Motor neuron (in vitro differentiated cells): ENCODE measurements around the gene SH3BGRL3. TPM values are rescaled to one million over a fixed set of nuclear protein-coding genes. Genes with fewer than 3 reads are reported as not detected.
"Not testable (repeated sequence)": the region's sequence is repeated elsewhere in the genome, so short reads cannot be mapped to it uniquely, and the experiment has no call there.

Experiments
- ATAC-seq, 8 experiments: fragments of 200-7000 bp; cut with Tn5 transposase; replicated peaks in 6 of 8; 2 replicates each; pipeline ENCODE4 v1.8.0; 2021; ENCODE audit warnings: mild to moderate bottlenecking in 8 of 8, moderate library complexity in 8 of 8
- H3K27ac ChIP-seq, 2 donors: fragments of 250-450 bp; sonication (Bioruptor Pico); 2 replicates each; pipeline ENCODE4 v1.9.0; 2021; ENCODE audit warnings: antibody characterized with exemption in 2 of 2, mild to moderate bottlenecking in 2 of 2, moderate library complexity in 1 of 2
- H3K4me1 ChIP-seq, 2 donors: fragments of 250-450 bp; sonication (Bioruptor Pico); replicated peaks in 1 of 2; 2 replicates each; pipeline ENCODE4 v1.6.1; 2021; ENCODE audit warnings: antibody characterized with exemption in 2 of 2, mild to moderate bottlenecking in 2 of 2, moderate library complexity in 1 of 2
- H3K4me3 ChIP-seq, 5 donors: fragments of 250-450 bp; sonication (Bioruptor Pico); 2 replicates each; pipeline ENCODE4 v1.9.0; 2021; ENCODE audit warnings: antibody characterized with exemption in 5 of 5, mild to moderate bottlenecking in 5 of 5, moderate library complexity in 4 of 5
- WGBS, 10 experiments: fragments of 450-650 bp; shearing (Covaris generic); methylation state at CpG; one replicate each; pipeline ENCODE4 v1.0.0; 2022; 5-methylcytosine and 5-hydroxymethylcytosine counted together
- in situ Hi-C, 9 experiments: fragments of 400-800 bp; cut with MboI; loops; one replicate each; pipeline ENCODE4 v1.15.0; 2021; ENCODE audit warnings: low sequenced_read_pairs in 9 of 9, low pct_unique_long_range_greater_than_20kb in 2 of 9; ENCODE audit not compliant: unreplicated experiment in 9 of 9
- total RNA-seq, 8 experiments: library from RNA; unstranded; fragments of 300-600 nt; gene quantifications; 2 replicates each; pipeline versions ENCODE4 v1.2.3 to v1.2.4, GENCODE V29; 2022

Gene SH3BGRL3
- total RNA-seq, 8 experiments from 2014 or later = 34.1 to 125 (median 45.5) TPM

- Histone ChIP-seq H3K4me3 (no peak overlapping the region), H3K27ac (no peak overlapping the region), H3K4me1 (peaks cover 8 to 17% of the 10 kb centered on the region in 2 donors)
- ATAC-seq = peak in 1 of 8 experiments; percentile 4
- WGBS, 10 experiments = 20 to 100% (median 90%) methylated on average over 1 to 5 of the region's 5 CpGs; no CpG with 5 or more reads in 3 of the 10 experiments
- in situ Hi-C loops = loop anchor here in 1 of 9 experiments (25.0 kb wide), 1 partner anchor 99 kb away; no protein-coding TSS in a partner anchor
These were observed 8.5 kb downstream of the SH3BGRL3 start for GRCh38 chr1:26288311-26288941.

DNA sequence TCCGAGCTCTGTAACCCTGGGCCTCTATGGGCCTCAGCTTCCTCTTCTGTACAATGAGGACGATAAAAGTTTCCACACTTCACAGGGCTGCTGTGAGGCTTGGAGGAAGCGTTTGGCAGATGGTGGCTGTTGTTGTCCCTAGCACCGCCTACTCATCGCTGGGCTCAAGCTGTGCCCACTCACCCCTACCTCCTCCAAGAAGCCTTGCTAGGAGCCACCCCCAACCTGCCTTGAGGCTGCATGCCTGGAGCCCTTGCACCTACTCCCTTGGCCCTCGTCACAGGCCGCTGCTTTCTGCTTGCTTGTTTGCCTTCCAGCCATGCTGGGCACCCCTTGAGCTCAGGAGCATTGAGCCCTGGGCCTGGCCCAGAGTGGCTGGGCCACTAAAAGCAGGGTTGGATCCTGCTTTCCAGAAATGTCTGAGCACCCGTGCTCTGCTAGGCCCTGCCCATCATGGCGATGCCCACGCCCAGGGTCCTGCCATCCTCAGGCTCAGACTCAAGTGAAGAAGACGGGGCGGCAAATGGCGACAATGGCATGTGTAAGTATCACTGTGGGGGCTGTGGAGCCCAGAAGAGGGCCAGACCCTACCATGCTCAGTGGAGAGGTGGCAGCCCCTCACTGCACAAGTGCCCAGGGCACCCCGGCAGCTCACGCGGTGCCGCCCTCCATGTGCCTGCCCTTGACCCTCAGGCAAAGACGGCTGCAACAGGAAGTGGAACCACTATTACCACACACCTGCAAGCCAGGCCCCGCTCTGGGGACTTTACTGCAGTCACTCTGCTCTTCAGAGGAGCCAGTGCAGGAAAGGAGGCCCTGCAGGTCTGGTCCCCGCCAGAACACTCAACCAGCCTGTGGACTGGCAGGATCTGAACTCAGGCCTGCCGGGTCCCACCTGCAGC, 9.5 kb downstream of the SH3BGRL3 start:
- in situ Hi-C loops = loop anchor here in 1 of 9 experiments (25.0 kb wide), 1 partner anchor 98 kb away; no protein-coding TSS in a partner anchor
- 67 to 100% (median 87%) methylated on average over 2 to 14 of the region's 21 CpGs; no CpG with 5 or more reads in 1 of the 10 experiments for WGBS, 10 experiments
- ATAC-seq = no peak

DNA sequence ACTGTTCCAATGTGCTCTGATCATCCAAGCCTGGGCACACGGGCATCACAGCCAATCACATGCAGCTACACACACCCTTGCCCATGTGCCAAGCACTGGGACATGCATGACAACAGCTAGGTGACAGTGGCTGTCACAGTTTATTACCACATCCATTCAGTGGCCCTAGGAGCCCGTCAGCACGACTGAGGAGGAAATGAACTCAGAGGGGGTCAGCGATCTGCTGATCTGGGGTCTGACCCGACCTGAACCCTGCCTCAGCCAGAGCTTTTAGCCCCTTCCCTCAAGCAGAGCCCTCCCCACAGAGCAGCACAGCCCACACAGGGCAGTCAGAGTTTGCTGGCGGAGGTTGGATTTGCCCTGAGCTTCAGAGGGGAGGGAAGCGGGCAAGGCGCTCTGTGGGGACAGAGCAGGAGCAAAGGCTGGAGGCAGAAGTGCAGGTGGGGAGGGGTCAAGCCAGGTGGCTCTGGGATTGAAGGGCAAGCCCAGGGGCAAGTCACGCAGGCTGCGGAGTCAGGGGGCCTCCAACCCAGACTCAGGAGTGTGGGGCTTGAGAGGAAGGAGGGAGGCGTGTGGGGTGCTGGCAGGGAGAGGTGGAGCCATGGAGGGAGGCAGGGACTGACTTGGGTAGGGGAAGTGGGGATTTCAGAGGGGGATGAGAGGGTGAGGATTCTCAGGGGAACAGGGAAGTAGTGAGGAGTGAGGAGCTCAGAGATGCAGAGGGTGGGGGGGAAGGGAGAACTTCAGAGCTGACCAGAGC, 10.4 kb downstream of the SH3BGRL3 start:
- Histone ChIP-seq H3K4me1 (peaks cover 0 to 6% of the 10 kb centered on the region in 2 donors), H3K27ac (no peak overlapping the region), H3K4me3 (no peak overlapping the region)
- 0 to 89% (median 54%) methylated on average over 1 to 7 of the region's 11 CpGs; no CpG with 5 or more reads in 5 of the 10 experiments for WGBS, 10 experiments
- in situ Hi-C loops = loop anchor here in 1 of 9 experiments (25.0 kb wide), 1 partner anchor 97 kb away; no protein-coding TSS in a partner anchor
- ATAC-seq = peak in 3 of 8 experiments; percentile 2 to 20 (median 2)

More for the DNA sequence above, 9.5 kb downstream of the SH3BGRL3 start:
- no peak overlapping the region for H3K27ac ChIP-seq
- peaks cover 6 to 15% of the 10 kb centered on the region in 2 donors for H3K4me1 ChIP-seq
- no peak overlapping the region for H3K4me3 ChIP-seq

DNA sequence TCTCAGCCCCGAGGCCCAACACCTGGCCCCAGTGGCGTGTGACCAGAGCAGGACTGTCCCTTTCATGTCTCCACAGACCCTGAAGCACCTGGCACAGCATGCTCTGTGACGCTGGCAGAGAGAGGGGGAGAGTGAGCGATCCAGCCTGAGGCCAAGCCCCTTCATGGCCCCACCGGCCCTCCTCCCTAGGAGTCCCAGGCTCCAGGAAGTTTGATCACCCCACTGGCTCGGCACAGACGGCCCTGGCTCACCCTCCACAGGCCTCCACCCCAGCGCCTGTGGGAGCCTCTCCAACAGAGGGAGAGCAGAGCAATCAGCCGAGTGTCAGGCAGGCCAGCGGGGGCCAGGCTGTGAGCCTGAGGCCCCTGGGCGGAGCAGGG, 11.0 kb downstream of the SH3BGRL3 start:
- WGBS, 10 experiments = 20 to 90% (median 71%) methylated on average over 1 to 7 of the region's 11 CpGs; no CpG with 5 or more reads in 6 of the 10 experiments
- H3K4me1 ChIP-seq = peaks cover 0 to 5% of the 10 kb centered on the region in 2 donors
- in situ Hi-C loops = loop anchor here in 1 of 9 experiments (25.0 kb wide), 1 partner anchor 96 kb away; no protein-coding TSS in a partner anchor
- H3K27ac ChIP-seq = no peak overlapping the region
- H3K4me3 ChIP-seq = no peak overlapping the region
- peak in 4 of 8 experiments; percentile 5 to 28 (median 18) for ATAC-seq

GRCh38 chr1:26291433-26291832, 11.5 kb downstream of the SH3BGRL3 start:
- in situ Hi-C loops = loop anchor here in 1 of 9 experiments (25.0 kb wide), 1 partner anchor 96 kb away; no protein-coding TSS in a partner anchor
- WGBS, 10 experiments = 89 to 100% (median 95%) methylated on average over 1 to 3 of the region's 3 CpGs; no CpG with 5 or more reads in 7 of the 10 experiments

GRCh38 chr1:26291939-26292338, 12.1 kb downstream of the SH3BGRL3 start:
- whole genome bisulfite sequencing, 10 experiments = 67 to 100% (median 92%) methylated on average over 1 to 4 of the region's 4 CpGs; no CpG with 5 or more reads in 4 of the 10 experiments
- ATAC-seq = no peak

More at GRCh38 chr1:26291433-26291832, 11.5 kb downstream of the SH3BGRL3 start:
- no peak overlapping the region for H3K27ac ChIP-seq
- ATAC-seq = no peak
- H3K4me3 ChIP-seq = no peak overlapping the region
- H3K4me1 ChIP-seq = peaks cover 0 to 5% of the 10 kb centered on the region in 2 donors

DNA sequence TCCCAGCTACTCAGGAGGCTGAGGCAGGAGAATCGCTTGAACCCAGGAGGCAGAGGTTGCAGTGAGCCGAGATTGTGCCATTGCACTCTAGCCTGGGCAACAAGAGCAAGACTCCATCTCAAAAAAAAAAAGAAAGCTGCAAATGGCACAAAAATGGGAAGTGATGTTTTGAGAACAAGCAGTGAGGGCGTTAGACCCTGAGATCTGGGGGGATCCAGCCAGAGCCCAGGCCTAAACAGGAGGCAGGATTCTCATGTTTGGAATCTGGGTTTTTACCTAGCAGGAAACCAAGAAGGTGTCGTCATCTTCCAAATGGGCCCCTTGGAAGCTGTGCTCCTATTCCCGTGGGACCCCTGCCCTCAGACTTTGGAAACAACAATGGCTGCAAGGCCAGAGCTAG, 12.8 kb downstream of the SH3BGRL3 start:
- not testable (repeated sequence) for H3K27ac ChIP-seq, H3K4me3 ChIP-seq, ATAC-seq, H3K4me1 ChIP-seq
- in situ Hi-C loops = loop anchor here in 1 of 9 experiments (25.0 kb wide), 1 partner anchor 95 kb away; no protein-coding TSS in a partner anchor
- 67 to 100% (median 93%) methylated on average over 1 to 3 of the region's 5 CpGs; no CpG with 5 or more reads in 3 of the 10 experiments for WGBS, 10 experiments

More at GRCh38 chr1:26291939-26292338, 12.1 kb downstream of the SH3BGRL3 start:
- Histone ChIP-seq H3K4me1 (peaks cover 0 to 5% of the 10 kb centered on the region in 2 donors), H3K27ac (no peak overlapping the region), H3K4me3 (no peak overlapping the region)
- in situ Hi-C loops = loop anchor here in 1 of 9 experiments (25.0 kb wide), 1 partner anchor 95 kb away; no protein-coding TSS in a partner anchor

DNA sequence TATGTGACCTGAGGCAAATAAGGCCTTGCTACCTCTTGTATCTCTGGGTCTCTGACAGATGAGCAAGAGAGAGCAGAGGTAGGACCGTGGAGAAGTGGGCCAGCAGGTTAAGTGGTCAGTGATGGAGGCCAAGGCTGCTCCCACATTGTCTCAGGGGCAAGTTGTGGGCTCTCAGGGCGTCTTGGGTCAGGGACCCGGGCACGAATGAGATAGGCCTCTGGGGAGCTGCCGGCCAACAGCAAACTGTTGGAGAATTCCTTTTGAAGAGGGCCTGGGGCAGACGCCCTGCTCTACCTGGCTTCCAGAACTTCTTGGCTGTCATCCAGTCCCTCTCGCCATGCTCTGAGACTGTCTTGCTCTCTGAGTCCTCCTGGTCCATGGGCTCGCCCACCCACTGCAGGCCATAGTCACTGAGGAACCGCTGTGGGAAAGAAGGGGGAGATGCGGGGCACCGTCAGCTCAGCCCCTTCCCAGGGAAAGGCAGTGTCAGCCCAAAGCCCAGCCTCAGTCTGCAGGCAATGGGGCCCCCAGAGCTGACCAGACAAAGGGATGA, 14.1 kb downstream of the SH3BGRL3 start:
- Histone ChIP-seq H3K27ac (no peak overlapping the region), H3K4me1 (peaks cover 0 to 5% of the 10 kb centered on the region in 2 donors), H3K4me3 (no peak overlapping the region)
- in situ Hi-C loops = loop anchor here in 1 of 9 experiments (25.0 kb wide), 1 partner anchor 93 kb away; no protein-coding TSS in a partner anchor
- no peak for ATAC-seq
- WGBS, 10 experiments = 67 to 100% (median 87%) methylated on average over 1 to 8 of the region's 11 CpGs; no CpG with 5 or more reads in 2 of the 10 experiments

DNA sequence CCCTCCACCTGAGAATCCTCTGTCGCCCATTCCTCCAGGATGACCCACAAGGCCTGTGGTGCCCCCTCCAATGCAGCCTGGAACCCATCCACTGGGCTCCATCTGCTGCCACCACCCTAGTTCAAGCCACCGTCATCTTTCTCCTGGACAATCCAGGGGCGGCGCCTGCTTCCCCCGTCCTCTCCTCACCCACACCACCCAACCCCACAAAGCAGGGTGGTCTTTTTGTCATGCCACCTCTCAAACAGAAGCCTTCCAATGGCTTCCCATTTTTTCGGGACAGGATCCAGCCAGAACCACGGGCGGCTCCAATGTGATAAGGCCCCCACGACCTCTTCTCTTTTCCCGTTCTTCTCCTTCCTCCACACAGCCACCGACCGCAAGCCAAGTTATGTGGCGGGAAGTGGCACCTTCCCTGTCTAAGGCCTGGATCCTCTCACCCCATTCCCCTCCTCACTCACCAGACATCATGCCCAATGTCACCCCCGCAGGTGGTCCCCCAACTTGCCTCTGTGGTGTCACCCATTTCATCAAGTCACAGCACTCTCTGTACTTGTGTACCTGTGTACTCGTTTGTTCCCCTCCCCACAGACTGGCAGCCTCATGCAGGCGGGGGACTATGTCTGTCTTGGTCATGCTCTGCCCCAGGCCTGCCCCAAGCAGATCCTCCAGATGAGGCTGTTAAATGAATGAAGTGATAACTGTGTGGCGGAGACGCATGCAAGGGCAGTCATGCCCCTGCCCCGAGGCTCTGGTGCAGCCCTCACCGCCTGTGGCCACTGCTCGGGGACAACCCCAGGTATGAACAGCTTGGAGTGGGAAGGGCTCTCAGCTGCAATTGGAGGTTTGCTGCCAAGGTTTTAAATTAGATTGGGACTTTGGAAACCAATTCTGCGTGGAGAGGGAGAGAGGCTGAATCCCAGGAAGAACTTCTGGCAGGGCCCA, 15.6 kb downstream of the SH3BGRL3 start:
- in situ Hi-C loops = loop anchor here in 1 of 9 experiments (25.0 kb wide), 1 partner anchor 92 kb away; no protein-coding TSS in a partner anchor

DNA sequence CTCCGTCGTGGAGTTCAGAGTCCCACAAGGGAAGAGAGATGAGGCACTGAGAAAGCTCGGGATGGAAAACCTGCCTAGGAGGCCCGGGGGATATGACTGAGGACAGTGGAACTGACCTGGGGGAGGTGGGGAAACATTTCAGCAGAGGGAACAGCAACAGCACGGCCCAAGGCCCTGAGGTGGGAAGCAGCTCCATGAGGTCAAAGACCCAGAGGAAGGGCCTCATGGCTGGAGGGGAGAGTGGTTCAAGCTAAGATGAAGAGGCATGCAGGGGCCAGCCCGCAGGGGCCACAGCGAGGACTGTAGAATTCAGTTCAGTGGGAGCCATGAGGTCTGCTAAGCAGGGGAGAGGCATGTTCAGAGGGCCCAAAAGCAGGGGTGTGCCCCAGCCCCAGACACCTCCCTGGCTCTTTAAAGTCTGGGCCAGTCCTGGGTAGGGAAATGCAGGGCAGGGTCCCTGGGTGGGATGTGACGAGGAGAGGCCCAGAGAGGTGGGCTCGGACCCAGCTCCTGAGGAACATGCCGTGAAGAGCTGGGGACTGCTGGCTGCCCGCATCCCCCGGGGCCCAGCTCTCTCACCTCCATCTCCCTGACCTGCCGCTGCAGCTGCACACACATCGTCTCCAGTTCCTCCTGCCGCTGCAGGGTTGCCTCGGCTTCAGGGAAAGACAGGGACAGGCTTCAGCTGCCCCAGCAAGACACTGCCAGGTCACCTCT, 16.6 kb downstream of the SH3BGRL3 start:
- in situ Hi-C loops = loop anchor here in 1 of 9 experiments (25.0 kb wide), 1 partner anchor 91 kb away; no protein-coding TSS in a partner anchor

More for the DNA sequence above, 15.6 kb downstream of the SH3BGRL3 start:
- no peak overlapping the region for H3K27ac ChIP-seq
- no peak overlapping the region for H3K4me3 ChIP-seq
- no peak for ATAC-seq
- 53 to 97% (median 90%) methylated on average over 1 to 17 of the region's 22 CpGs; no CpG with 5 or more reads in 3 of the 10 experiments for WGBS, 10 experiments
- peaks cover 0 to 3% of the 10 kb centered on the region in 2 donors for H3K4me1 ChIP-seq

More for the DNA sequence above, 16.6 kb downstream of the SH3BGRL3 start:
- 73 to 100% (median 77%) methylated on average over 1 to 7 of the region's 16 CpGs; no CpG with 5 or more reads in 4 of the 10 experiments for WGBS, 10 experiments
- no peak overlapping the region for H3K4me3 ChIP-seq
- peak in 1 of 8 experiments; percentile 10 for ATAC-seq
- no peaks in the 10 kb centered on the region for H3K4me1 ChIP-seq
- H3K27ac ChIP-seq = no peak overlapping the region
